Measurements from ENCODE around the gene RASEF. TPM values are rescaled to one million over a fixed set of nuclear protein-coding genes. Genes with fewer than 3 reads are reported as not detected.

The RASEF gene
- 0.04 TPM in 1 of 2 replicates, not detected in the other for polyA plus RNA-seq

DNA sequence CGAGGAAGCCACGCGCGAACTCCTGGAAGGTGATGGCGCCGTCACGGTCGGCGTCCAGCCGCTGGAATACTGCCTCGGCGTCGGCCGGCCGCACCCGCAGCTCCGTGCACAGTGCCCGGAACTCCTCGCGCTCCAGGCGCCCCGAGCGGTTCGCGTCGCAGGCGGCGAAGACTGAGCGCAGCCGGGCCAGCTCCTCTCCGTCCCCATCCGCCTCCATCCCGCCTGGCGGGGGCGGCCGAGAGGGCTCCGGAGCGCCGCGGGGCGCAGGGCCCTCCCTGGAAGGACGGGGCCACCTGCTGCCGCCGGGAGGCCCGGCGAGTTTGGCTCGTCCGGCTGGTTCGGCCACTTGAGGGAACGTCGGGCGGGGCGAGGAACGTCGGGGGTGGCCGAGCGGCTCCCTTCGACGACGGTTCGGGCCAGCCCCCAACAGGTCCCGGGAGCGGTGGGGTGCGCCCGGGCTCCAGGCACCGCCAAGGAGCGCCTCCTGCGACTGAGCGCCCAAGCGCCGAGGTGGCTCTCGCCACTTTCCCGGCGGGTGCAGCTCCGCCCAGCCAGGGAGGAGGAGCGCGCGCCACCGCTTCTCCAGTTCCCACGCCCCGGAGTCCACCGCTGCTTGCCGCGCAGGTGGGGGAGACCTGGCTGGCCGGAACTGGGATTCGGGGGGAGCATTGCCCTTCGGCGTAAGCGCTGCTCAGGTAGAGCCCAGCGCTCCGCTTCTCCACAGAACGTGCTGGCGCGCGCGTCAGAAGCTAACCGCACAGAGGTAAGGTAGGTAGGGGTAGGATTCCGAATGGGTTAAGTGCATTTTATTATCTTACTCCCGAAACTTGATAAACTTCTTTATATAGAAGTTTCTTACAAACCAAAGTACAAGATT is at the start of gene RASEF:
RASEF (minus strand) TSS at position 492 of the 877 bp plus-strand sequence; CDS start at position 217, 275 bp downstream.

All from Purkinje cell (primary cell).